Left lung (tissue), 10 donors: ENCODE measurements around the gene SLC9A9. TPM values are rescaled to one million over a fixed set of nuclear protein-coding genes. Genes with fewer than 3 reads are reported as not detected.

Experiments
- ATAC-seq: fragments of 200-7000 bp; cut with Tn5 transposase; one replicate; pipeline ENCODE4 v1.9.1; 2020; ENCODE audit warnings: moderate library complexity
- DNase-seq, 4 donors: peaks; one replicate each; pipeline ENCODE4 v3.0.0-alpha.2; 2013 to 2020
- H3K27ac ChIP-seq, 2 donors: fragments of 200-600 bp; sonication (generic) in 1 of 2; one replicate each; pipeline versions ENCODE4 v1.5.0 to v1.8.0; 2020 to 2021
- H3K27me3 ChIP-seq, 2 donors: fragments of 200-600 bp; sonication (generic) in 1 of 2; one replicate each; pipeline versions ENCODE4 v1.5.0 to v1.8.0; 2020 to 2021
- H3K36me3 ChIP-seq, 2 donors: fragments of 200-600 bp; sonication (generic) in 1 of 2; one replicate each; pipeline versions ENCODE4 v1.5.0 to v1.8.0; 2020 to 2021
- H3K4me1 ChIP-seq, 2 donors: fragments of 200-600 bp; one replicate each; pipeline ENCODE4 v1.8.0; 2021
- H3K4me3 ChIP-seq, 2 donors: fragments of 200-600 bp; sonication (generic) in 1 of 2; one replicate each; pipeline versions ENCODE4 v1.5.0 to v1.8.0; 2020 to 2021; ENCODE audit warnings: mild to moderate bottlenecking in 1 of 2
- H3K9me3 ChIP-seq, 2 donors: fragments of 200-600 bp; sonication (generic) in 1 of 2; one replicate each; pipeline versions ENCODE4 v1.5.0 to v1.8.0; 2020 to 2021
- intact Hi-C, 2 donors: fragments of 100-400 bp; cut with DNase I; formaldehyde crosslinking; loops; one replicate each; pipeline versions ENCODE4 v1.11.2 to v1.14.2; 2022
- polyA plus RNA-seq, 6 donors: library from polyadenylated mRNA; unstranded; fragments of 120-200 nt; gene quantifications; one replicate each; pipeline ENCODE4 v1.2.1, GENCODE V29; 2013; ENCODE audit not compliant: insufficient read length in 6 of 6
- total RNA-seq, 2 donors: library from RNA; stranded (reverse); fragmentation: NEBNext Ultra II Directional; extraction: Animal tissue kit (Norgen Biotek cat#: 25700); gene quantifications; one replicate each; pipeline ENCODE4 v1.2.1, GENCODE V29; 2021
- TF ChIP-seq, protein P1 (sequence below), 2 donors: fragments of 200-600 bp; sonication (generic) in 1 of 2; IDR thresholded peaks; one replicate each; pipeline versions ENCODE4 v1.5.0 to v1.8.0; 2021; ENCODE audit warnings: antibody characterized with exemption in 2 of 2
- donor health status: DM: no; HTN: yes; CAD: no.
- donor health status: DM: no; HTN: no; CAD: no.

The SLC9A9 gene
- total and polyA plus RNA-seq, 8 donors, result 13.9 to 19.6 (median 16.8) TPM

DNA sequence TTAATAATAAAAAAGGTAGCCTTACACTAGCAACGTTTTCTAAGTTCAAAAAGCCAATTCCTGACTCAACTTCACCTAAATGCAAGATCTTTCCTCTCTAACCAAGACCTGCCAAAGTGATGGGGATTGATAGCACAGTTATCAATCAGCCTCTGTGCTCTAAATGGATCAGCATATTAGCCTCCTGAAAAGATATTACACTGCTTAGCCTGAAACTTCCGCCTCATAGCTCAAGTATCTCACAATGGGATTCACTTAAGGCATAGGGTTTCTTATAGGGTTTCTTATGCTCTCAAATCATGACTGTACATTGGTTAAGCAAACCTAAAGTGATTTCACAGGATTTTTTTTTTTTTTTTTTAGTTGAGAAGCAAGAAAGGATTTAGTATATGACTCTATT, 436 bp upstream of the SLC9A9 start:
- TF ChIP-seq, protein P1, sequence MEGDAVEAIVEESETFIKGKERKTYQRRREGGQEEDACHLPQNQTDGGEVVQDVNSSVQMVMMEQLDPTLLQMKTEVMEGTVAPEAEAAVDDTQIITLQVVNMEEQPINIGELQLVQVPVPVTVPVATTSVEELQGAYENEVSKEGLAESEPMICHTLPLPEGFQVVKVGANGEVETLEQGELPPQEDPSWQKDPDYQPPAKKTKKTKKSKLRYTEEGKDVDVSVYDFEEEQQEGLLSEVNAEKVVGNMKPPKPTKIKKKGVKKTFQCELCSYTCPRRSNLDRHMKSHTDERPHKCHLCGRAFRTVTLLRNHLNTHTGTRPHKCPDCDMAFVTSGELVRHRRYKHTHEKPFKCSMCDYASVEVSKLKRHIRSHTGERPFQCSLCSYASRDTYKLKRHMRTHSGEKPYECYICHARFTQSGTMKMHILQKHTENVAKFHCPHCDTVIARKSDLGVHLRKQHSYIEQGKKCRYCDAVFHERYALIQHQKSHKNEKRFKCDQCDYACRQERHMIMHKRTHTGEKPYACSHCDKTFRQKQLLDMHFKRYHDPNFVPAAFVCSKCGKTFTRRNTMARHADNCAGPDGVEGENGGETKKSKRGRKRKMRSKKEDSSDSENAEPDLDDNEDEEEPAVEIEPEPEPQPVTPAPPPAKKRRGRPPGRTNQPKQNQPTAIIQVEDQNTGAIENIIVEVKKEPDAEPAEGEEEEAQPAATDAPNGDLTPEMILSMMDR (IDR thresholded peaks at IDR 0.05), result no peak
- Histone ChIP-seq H3K9me3 (no peaks in the 10 kb centered on the region), H3K27me3 (no peaks in the 10 kb centered on the region), H3K4me3 (peak overlapping the region in 1 of 2 donors; percentile 58), H3K36me3 (no peaks in the 10 kb centered on the region), H3K4me1 (peaks cover 3 to 33% of the 10 kb centered on the region in 2 donors), H3K27ac (peak overlapping the region in 1 of 2 donors; percentile 57)
- no peak for DNase-seq
- ATAC-seq, result no peak
- intact Hi-C loops, result no loop called here

DNA sequence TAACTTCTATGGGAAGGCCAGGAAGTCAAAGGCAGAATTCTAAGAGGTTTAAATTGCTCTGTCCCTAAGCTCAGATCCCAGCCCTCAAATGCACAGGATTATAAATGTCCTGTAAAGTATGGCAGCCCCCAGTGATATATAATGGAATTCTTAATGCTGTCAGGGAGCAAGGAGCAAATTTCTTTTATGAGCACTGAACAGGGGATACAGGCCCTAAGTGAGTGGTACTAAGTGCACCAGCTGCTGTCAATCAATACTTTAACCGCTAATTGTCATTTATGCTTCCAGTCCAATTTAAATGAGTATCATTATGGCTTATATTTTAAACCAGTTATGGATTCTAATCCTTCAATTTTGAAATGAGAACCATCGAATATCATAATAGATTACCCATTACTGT, 4.7 kb downstream of the SLC9A9 start:
- Histone ChIP-seq H3K4me1 (peaks cover 2 to 12% of the 10 kb centered on the region in 2 donors), H3K27me3 (no peaks in the 10 kb centered on the region), H3K9me3 (no peaks in the 10 kb centered on the region), H3K27ac (no peak overlapping the region), H3K4me3 (no peak overlapping the region), H3K36me3 (no peaks in the 10 kb centered on the region)
- DNase-seq, result no peak
- no peak for ATAC-seq
- intact Hi-C loops, result no loop called here
- TF ChIP-seq, protein P1 (IDR thresholded peaks at IDR 0.05), result no peak

DNA sequence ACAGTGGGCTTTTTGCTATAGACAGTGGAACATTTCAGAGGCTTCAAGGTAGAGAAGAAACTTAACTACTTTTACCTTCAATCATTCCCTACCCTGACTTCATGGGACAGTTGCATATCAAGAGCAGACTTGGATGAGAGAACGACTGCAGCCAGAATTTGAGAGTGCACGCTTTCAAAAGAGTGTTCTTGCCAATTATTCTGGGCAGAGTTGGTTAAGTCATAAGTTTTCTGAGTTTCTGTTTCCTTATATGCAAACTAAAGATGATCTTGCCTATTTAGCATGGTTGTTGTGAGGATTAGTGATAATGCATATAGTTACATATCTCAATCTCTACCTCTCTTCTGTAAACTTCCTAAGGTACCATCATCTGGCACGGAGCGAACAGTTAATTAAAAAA, 7.6 kb downstream of the SLC9A9 start:
- H3K4me3 ChIP-seq, result no peak overlapping the region
- no peaks in the 10 kb centered on the region for H3K36me3 ChIP-seq
- ATAC-seq, result no peak
- TF ChIP-seq, protein P1 (IDR thresholded peaks at IDR 0.05), result no peak
- no peak overlapping the region for H3K27ac ChIP-seq
- DNase-seq, result no peak
- intact Hi-C loops, result no loop called here
- no peaks in the 10 kb centered on the region for H3K9me3 ChIP-seq
- H3K4me1 ChIP-seq, result peaks cover 0 to 6% of the 10 kb centered on the region in 2 donors
- H3K27me3 ChIP-seq, result no peaks in the 10 kb centered on the region

DNA sequence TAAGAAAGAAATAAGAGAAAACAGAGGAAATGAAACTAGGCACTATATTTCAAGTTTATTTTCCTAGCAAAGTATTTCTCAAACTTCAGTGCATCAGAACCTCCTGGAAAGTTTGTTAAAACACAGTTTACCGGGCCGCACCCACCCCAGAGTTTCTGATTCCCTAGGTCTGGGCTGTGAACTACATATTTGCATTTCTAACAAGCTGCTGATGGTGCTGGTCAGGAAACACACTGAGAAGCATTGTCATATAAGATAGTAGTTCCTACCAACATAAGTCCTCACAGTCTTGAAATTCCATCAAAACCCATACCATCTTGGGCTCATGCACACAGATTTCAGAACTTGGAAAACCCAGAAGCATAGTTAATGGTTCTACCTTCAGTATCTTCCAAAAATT, 8.3 kb downstream of the SLC9A9 start:
- peaks cover 0 to 6% of the 10 kb centered on the region in 2 donors for H3K4me1 ChIP-seq
- ATAC-seq, result no peak
- H3K36me3 ChIP-seq, result no peaks in the 10 kb centered on the region
- intact Hi-C loops, result no loop called here
- TF ChIP-seq, protein P1 (IDR thresholded peaks at IDR 0.05), result no peak
- no peak overlapping the region for H3K27ac ChIP-seq
- H3K4me3 ChIP-seq, result no peak overlapping the region
- no peaks in the 10 kb centered on the region for H3K27me3 ChIP-seq
- H3K9me3 ChIP-seq, result no peaks in the 10 kb centered on the region
- no peak for DNase-seq

DNA sequence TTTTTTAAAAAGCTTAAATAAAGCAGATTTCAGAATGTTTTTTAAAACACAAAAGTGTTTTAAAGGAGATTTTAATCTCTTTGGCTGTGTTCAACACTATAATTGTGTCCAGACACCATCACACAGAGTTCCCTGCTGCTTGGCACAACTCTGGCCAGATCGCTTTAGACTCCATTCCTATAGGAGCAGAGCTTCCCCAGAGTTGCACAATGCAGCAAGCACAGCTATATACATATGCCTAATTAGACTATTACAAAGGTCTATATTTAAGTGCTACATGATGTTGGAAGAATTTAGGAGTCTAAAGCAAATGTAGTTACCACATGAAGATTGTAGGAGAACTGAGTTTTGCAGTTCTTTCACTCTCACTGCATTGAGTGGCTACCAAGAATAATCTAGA, 11.2 kb downstream of the SLC9A9 start:
- no peak overlapping the region for H3K4me3 ChIP-seq
- no peaks in the 10 kb centered on the region for H3K27me3 ChIP-seq
- peaks cover 0 to 5% of the 10 kb centered on the region in 2 donors for H3K4me1 ChIP-seq
- no peaks in the 10 kb centered on the region for H3K9me3 ChIP-seq
- DNase-seq (no peak), ATAC-seq (no peak)
- TF ChIP-seq, protein P1 (IDR thresholded peaks at IDR 0.05), result no peak
- H3K27ac ChIP-seq, result no peak overlapping the region
- no peaks in the 10 kb centered on the region for H3K36me3 ChIP-seq
- intact Hi-C loops, result no loop called here
